ENCODE data around the gene SPAG6.

The SPAG6 gene

DNA sequence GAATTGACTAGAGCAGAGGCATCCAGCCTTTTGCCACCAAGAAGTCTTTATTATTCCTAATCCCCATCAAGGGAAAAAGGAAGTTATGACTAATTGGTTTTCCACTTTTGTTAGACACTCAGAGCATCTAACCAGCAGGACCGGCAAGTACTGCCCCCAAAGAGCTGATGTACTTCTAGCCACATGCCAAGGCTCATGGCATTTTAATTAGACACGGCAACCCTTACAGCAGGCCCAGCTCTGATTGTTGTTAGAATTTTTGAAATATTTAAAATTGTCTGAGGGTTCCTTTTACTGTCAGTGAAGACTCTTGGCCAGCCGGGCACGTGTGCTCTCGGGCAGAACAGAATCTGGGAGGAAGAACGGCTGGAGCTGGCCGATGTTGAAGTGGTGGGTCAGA is 114.8 kb downstream of the SPAG6 start:
- DNase-seq (ENCODE audit: low read depth): no peak

DNA sequence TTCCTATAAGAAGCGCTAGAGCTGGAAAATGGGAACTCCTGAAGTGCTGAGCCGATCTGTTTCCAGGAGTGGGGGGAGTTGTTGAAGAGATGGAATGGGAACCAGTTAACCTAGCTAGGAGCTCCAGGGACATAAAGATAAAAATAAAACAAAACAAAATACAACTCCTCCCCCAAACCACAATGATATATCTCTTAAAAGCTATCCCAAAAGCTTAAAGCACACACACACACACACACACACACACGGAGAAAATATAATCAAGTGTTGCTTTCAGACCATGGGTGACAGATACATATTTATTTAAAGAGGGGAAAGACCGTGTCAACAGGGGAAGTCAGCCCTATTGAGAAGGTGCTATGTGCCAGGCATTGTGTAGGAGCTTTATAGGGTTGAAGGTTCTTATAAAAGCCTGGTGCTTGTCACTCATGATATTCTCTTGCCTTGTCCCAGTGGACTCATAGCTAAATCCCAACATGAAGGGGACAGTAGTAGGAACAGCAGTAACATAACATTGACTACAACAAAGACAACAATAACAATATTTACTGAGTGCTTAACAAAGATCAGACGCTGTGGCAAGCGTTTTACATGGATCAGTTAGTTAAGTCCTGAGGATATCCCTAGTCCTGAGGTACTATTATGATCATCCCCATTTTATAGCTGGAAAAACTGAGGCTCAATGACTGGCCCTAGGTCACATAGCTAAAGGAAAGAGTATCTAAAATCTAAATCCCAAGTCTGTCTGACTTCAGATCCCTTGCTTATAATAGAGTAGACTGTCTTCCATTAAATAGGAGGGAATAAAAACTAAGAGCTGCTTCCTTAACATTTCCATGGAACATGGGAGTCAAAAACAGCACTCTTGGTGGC is 115.5 kb downstream of the SPAG6 start:
- DNase-seq (ENCODE audit: low read depth): no peak

DNA sequence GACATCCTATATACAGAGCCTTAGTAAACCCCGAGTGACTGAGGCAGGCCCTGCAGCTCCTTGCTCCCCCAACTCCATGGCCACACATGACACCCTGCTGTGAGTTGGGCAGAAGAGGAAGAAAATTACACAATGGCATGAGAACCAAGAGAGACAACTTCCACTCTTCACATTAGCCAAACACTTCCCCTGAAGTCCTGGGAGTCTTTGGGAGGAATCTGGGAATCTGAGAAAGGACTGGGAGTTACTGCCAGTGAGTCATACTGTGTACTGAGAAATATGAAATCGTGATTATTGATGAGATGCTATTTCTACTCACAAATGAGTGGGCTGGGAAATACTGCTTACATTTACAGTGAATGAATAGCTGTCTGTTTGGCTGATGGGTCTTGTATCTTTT is 116.6 kb downstream of the SPAG6 start:
- DNase-seq (ENCODE audit: low read depth): no peak

DNA sequence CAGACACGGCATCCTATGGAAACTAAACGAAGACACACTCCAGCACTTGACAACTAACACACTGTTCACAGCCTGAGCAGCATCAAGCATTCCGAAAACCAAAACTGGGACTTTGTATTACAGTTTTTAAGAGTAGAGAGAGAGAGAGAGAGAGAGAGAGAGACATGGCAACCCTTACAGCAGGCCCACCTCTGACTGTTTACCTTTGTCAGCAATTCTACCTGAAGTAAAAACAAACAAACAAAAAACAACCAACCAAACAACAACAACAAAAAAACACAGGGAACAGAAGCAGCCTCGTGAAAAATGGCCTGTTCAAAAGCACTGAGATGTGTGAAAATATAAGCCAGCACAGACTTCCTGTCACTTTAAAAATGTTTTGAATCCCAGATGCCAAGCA is 118.0 kb downstream of the SPAG6 start:
- no peak for DNase-seq (ENCODE audit: low read depth)

DNA sequence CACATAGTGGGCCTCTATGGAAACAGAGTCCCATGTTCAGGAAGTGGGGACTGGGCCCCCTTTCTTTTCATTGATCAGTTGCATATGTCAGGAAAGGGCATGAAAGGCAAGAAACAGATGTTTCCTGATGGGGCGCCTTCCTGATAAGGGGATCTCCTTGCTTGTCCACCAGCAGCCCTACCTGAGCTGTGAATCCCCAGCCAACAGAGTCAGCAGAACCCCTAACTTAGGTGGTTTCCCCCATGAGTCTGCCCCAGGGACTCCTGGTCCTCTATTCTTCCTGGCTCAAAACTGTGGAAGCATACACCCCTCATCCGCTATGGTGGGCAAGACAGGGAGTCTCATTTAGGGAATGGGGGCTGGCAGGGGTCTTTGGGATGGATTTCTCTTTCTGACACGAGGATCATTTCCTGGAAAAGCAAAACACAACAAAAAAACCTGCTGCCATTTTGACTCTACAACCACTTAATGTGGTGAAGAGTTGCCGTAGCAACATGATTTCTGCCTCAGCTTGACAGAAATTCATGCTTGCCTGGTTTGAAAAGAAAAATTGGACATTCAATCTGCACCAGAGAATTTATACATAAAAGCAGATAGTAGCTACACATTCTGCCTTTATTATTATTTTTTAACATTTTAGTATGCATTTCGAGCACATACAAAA is 119.8 kb downstream of the SPAG6 start:
- DNase-seq (ENCODE audit: low read depth): no peak

DNA sequence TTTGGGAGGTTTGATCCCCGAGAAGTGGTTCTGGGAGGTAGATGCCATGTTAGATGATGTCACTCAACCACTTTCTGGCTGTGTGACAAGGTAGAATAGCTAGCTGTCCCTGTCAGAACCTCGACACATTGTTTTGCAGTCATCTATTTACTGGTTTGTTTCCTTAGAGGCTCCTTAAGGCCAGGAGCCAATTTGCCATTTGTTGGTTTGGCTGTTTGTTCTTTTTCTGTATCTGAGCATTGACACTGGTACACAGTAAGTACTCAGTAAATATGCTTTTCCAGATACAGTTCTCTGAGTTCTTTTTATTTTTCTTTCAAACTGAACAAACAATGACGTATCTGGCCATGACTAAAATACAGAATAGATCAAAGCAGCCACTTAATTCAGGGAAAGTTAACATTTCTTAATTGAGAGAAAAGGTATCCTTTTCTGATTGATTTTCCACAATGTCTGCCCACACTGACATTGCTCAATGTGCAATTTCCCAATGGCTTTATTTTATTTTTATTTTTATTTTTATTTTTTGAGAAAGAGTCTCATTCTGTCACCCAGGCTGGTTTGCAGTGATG is 121.6 kb downstream of the SPAG6 start:
- DNase-seq (ENCODE audit: low read depth): no peak

Measured in activated T-helper 1 cell treated with Interleukin-2 at 50 U/mL for 16 hours (primary cell).